AML-193 (cell line): ENCODE measurements around the gene ACOT13.
"Not testable (repeated sequence)": the region's sequence is repeated elsewhere in the genome, so short reads cannot be mapped to it uniquely, and the experiment has no call there.

Experiments
- DNase-seq, 2 experiments: peaks; one replicate each; lab custom pipeline; 2025; lab: John Stamatoyannopoulos, UW

The ACOT13 gene

DNA sequence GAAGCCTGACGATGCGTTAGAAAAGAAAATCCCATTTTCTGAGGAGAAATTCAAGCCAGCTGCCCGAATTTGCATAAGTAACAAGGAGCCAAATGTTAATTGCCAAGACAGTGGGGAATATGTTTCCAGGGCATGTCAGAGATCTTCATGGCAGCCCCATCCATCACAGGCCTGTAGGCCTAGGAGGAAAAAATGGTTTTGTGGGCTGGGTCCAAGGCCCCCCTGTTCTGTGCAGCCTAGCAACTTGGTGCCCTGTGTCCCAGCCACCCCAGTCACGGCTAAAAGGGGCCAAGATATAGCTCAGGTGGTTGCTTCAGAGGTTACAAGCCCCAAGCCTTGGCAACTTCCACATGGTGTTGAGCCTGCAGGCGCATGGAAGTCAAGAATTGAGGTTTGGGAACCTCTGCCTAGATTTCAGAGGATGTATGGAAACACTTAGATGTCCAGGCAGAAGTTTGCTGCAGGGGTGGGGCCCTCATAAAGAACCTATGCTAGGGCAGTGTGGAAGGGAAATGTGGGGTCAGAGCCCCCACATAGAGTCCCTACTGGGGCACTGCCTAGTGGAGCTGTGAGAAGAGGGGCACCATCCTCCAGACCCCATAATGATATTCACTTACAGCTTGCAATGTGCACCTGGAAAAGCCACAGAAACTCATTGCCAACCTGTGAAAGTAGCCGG is 64.7 kb downstream of the ACOT13 start:
- not testable (repeated sequence) for DNase-seq

DNA sequence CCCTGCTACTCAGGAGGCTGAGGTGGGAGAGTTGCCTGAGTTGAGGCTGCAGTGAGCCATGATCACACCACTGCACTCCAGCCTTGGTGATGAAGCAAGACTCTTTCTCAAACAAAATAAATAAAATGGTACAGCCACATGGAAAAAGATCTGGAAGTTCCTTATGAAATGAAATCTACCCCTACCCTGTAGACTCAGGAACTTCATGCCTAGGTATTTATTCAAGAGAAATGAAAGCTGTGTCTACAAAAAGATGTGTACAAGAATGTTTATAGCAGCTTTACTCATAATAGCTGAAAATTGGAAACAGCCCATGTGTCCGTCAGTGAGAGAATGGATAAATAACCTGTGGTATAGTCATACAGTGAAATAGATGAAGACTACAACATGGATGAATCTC is 67.3 kb downstream of the ACOT13 start:
- no peak for DNase-seq

DNA sequence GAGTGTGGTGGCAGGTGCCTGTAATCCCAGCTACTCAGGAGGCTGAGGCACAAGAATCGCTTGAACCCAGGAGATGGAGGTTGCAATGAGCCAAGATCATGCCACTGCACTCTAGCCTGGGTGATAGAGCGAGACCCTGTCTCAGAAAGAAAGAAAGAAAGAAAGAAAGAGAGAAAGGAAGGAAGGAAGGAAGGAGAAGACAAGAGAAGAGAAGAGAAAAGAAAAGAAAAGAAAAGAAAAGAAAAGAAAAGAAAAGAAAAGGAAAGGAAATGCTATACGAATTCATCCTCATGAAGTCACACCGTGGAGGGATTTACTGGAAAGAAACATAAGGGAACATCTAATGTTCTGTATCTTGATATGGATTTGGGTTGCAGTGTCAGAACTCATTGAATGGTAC is 67.8 kb downstream of the ACOT13 start:
- not testable (repeated sequence) for DNase-seq

DNA sequence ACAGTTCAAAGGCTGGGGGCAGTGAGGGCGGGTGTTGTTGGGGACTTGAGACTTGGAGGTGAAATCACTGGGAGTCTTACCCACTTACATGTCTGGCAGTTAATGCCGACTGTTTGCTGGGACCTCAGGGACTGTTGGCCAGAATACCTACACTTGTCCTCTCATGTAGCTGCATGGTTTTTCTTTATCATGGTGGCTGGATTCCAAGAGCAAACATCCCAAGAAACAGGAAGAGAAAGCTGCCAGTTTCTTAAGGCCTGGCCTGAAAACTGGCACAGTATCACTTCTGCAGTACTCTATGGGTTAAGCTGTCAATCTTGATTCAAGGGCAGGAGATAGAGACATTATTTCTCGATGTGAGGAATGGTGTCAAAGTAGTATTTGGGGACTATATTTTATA is 71.9 kb downstream of the ACOT13 start:
- DNase-seq, result no peak

DNA sequence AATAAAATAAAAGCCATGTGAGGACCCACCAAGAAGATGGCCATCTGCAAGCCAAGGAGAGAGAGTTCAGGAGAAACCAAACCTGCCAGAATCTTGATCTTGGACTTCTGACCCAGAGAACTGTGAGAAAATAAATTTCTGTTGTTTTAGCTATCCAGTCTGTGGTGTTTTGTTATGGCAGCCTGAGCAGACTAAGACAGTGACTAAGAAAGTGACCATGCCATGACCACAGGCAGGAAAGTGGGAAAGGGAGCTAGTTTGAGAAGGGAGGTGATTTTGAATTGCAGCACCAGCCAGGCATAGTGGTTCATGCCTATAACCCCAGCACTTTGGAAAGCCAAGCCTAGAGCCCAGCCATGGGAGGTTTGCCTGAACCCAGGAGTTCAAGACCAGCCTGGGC is 74.0 kb downstream of the ACOT13 start:
- DNase-seq, result no peak

DNA sequence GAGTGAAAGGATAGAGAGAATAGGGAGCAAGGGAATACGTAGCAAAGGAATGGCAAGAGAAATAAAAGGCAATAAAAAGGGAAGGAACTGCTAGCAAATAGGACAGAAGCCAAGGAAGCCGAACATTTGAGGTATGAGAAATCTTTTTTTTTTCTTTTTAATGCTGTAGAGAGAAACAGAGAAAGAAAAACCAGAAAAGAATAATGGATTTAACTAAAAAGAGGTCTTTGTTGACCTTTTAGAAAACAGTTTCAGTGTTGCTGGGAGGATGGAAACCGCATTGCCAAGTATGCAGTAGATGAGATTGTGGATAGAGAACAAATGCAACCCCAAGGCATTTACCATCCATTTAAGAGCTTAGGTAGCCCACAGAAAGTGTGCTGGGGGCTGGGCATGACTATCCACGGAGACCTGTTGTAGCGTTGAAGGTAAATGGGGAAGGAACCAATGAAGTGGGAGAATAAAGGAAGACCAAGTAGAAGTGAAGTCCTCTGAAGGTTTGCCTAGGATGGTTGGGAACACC is 75.4 kb downstream of the ACOT13 start:
- DNase-seq, result no peak

DNA sequence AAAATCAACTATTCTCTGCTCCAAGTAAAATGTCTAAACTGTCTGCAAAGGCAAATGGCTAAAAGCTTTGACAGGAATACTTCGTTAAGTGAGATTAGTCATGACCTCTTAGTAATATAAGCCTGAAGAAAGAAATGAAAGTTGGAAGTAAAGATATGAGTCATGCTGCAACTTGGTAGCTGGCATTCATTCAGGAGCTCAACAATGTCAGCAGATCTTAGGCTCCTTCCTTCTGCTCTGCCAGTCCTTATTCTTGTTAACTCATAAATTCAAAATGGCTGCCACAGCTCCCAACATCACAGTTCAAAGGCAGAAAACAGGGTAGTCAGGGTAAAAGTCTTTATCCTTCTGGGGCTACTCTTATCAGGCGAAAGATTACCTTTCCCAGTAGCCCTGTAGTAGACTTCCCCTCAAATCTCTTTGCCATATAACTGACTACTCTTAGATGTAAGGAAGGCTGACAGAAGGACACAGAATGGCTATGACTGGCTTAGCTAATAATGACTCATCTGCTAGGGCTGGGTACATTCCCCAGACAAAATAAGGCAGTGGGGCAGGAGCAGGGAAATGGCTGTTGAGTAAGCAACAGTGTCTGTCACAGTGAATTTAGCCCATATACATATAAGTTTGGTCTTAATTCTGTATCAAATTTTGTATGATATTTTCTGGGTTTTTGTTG is 76.5 kb downstream of the ACOT13 start:
- peak; percentile 90 for DNase-seq

DNA sequence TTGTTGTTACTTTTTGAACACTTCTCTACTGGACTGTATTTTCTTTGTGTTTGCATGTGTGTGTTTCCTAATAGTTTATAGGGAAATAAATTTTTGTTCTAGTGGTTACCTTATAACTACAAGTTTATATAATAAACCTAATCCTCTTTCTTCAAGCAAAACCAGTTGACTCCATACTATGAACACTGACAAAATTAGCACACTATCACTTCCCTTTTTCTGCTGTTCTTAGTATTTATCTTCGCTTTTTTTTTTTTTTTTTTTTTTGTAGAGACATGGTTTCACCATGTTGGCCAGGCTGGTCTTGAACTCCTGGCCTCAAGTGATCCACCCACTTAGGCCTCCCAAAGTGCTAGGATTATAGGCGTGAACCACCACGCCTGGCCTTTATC is 77.1 kb downstream of the ACOT13 start:
- DNase-seq, result peak; percentile 54 to 65

DNA sequence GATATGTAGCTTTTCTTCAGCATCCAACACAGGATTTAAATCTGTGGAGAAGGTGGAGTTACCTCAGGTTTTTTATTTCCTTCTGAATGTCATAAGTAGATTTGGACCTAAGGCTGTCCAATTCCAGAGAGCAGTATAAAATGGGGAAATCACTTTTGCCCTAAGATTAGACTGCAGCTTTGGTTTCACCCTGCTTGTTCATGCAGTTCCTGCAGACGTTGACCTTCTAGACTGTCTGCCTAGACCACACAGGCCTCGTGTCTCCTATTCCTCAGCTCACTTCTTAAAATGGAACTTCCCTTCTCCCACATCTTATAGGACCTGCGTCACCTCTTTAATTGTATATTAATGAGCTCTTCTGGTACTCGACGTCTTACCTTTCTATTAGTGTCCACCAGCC is 78.0 kb downstream of the ACOT13 start:
- DNase-seq, result no peak

DNA sequence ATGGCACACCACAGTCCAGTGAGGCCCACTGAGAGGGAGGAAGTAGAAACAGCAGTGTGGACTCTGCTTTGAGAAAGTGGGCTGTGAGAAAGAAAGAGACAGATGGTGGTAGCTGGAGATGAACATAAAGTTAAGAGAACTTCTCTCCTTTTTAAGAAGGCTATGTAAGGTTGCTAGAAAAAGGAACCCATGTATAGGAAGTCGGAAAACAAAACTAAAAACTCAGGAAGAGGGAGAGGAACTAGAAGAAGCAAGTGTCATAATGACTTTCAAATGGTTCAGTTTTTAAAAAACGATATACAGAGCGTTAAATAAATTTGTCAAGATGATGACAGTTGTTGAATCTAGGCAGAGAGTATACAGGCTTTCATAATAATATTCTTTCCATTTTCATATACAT is 82.4 kb downstream of the ACOT13 start:
- peak; percentile 27 to 33 for DNase-seq

DNA sequence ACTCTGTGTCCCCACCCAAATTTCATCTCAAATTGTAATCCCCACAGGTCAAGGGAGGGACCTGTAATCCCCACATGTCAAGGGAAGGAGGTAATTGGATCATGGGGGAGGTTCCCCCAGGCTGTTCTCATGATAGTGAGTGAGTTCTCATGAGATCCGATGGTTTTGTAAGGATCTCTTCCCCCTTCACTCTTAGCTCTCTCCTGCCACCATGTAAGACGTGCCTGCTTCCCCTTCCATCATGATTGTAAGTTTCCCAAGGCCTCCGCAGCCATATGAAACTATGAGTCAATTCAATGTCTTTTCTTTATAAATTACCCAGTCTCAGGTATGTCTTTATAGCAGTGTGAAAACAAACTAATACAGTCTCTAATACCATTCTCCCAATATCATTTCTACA is 84.0 kb downstream of the ACOT13 start:
- not testable (repeated sequence) for DNase-seq

DNA sequence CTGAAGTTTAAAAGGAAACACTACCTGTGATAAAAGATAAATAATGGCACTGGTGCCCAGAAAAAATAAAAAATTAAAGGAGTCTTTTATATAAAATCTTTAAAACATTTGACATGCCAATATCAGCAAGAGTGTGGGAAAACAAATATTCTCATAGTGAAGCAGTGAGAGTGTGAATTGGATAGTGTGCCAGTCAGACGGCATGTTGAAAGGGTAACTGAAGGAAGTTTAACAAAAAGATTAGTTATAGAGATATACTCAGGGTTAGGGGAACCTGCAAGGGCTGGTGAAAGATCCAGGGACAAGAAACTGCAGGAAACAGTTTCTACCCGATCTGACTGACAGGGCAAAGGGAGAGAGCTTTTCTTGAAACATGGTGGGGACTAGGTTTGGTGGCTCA is 85.6 kb downstream of the ACOT13 start:
- DNase-seq, result no peak

DNA sequence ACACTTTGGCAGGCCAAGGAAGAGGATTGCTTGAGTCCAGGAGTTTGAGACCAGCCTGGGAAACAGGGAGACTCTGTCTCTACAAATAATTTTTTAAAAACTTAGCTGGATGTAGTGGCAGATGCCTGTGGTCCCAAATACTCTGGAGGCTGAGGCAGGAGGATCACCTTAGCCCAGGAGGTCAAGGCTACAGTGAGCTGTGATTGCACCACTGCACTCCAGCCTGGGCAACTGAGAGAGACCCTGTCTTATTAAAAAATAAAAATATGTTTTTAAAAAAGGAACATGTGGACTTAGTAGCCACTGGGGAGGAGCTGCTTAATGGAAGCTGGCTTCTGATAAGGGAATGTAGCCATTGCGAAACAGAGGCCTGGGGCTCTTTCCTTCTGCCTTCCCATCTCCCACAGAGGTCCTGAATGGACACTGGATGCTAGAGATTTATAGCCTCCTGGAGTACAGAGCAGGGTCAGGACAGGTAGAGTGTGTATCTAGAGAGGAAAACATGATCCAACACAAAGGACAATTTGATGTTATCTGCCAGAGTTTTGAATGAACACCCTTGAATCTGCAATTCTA is 86.1 kb downstream of the ACOT13 start:
- DNase-seq, result no peak

DNA sequence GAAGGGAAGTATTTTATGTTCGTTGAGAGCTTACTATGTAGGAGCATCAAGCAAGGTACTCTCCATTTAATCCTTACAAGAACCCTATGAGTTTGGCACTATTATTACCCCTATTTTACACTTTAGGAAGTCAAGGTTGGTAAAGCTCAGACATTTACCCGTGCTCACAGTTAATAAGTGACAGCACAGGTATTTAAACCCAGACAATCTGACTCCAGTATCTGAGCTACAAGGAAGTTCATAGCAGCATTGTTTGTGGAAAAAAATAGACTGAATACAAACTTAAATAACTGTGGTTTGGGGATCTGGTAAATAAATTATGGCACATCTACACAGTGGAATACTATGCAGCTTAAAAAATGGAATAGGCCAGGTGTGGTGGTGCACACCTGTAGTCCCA is 86.7 kb downstream of the ACOT13 start:
- no peak for DNase-seq

DNA sequence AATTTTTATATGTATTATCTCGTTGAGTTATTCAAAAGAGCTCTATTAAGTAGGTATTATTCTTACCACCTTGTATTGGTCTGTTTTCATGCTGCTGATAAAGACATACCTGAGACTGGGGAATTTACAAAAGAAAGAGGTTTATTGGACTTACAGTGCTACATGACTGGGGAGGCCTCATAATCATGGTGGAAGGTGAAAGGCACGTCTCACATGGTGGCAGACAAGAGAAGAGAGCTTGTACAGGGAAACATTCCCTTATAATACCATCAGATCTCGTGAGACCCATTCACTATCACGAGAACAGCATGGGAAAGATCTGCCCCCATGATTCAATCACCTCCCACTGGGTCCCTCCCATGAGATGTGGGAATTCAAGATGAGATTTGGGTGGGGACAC is 87.5 kb downstream of the ACOT13 start:
- DNase-seq, result not testable (repeated sequence)
